Retinal pigment epithelial cell (primary cell): ENCODE results near the gene ADGRE2.

Source experiments
- DNase-seq: peaks from one replicate; pipeline ENCODE4 v3.0.0-alpha.2; 2010; ENCODE audit warnings: low read depth
- H3K4me3 ChIP-seq: 2 replicates; pipeline ENCODE4 v1.5.1; 2011; ENCODE audit warnings: mild to moderate bottlenecking, low read length, control low read depth, moderate library complexity
- CTCF ChIP-seq: conservative IDR thresholded peaks from 2 replicates; pipeline ENCODE4 v1.5.1; 2011; ENCODE audit warnings: low read depth, low read length, control low read depth, inconsistent platforms

Gene ADGRE2

GRCh38 chr19:14735915-14736314, 42.4 kb downstream of the ADGRE2 start:
- DNase-seq, result no peak
- TF ChIP-seq CTCF, result no peak
- H3K4me3 ChIP-seq, result no peak overlapping the region

GRCh38 chr19:14733574-14733973, 44.8 kb downstream of the ADGRE2 start:
- no peak for TF ChIP-seq CTCF
- DNase-seq, result no peak
- no peak overlapping the region for H3K4me3 ChIP-seq

GRCh38 chr19:14732510-14732909, 45.9 kb downstream of the ADGRE2 start:
- no peak overlapping the region for H3K4me3 ChIP-seq
- TF ChIP-seq CTCF, result no peak
- no peak for DNase-seq

GRCh38 chr19:14731200-14731599, 47.2 kb downstream of the ADGRE2 start:
- no peak for DNase-seq
- TF ChIP-seq CTCF, result no peak
- no peak overlapping the region for H3K4me3 ChIP-seq

GRCh38 chr19:14728595-14728994, 49.8 kb downstream of the ADGRE2 start:
- no peak for DNase-seq
- TF ChIP-seq CTCF, result no peak
- H3K4me3 ChIP-seq, result no peak overlapping the region

GRCh38 chr19:14722127-14722526, 56.2 kb downstream of the ADGRE2 start:
- H3K4me3 ChIP-seq, result no peak overlapping the region
- TF ChIP-seq CTCF, result no peak
- no peak for DNase-seq

- H3K4me3 ChIP-seq, result no peak overlapping the region
- DNase-seq, result no peak
- TF ChIP-seq CTCF, result no peak
These were observed 59.2 kb downstream of the ADGRE2 start for GRCh38 chr19:14719162-14719561.
